Measurements from ENCODE around the gene ACADVL.

Gene ACADVL

DNA sequence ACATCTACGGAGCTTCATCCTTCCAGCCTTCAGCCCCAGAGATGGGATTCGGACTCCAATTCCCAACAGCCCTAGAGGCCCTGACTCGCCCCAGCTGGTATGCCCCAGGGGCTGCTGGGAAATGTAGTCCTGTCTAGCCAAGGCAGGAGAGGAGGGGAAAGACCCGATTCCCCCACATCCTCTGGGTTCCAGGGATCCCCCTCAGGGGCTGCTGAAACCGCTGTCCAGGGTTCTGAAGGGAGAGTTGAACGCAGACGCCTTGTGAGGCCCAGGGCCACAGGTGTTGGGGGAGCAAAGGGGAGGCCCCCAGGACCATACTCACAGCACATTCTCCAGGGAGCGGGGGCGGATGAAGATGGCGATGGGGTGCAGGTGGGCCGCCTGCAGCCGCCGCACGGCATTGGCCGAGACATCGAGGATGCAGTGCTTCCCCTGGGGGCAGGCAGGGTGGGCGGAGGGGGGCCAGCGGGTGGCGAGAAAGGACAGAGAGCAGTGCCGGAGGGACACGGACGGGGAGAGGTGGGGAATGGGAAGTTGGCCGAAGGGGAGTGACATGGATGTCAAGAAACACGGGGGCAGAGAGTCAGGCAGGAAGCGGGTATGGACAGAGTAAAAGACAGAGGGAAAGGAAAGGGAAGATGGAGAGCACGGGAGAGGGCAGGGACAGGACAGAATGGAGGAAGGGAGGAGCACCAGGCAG is 28.0 kb upstream of the ACADVL start:
- DNase-seq: peak; percentile 54

DNA sequence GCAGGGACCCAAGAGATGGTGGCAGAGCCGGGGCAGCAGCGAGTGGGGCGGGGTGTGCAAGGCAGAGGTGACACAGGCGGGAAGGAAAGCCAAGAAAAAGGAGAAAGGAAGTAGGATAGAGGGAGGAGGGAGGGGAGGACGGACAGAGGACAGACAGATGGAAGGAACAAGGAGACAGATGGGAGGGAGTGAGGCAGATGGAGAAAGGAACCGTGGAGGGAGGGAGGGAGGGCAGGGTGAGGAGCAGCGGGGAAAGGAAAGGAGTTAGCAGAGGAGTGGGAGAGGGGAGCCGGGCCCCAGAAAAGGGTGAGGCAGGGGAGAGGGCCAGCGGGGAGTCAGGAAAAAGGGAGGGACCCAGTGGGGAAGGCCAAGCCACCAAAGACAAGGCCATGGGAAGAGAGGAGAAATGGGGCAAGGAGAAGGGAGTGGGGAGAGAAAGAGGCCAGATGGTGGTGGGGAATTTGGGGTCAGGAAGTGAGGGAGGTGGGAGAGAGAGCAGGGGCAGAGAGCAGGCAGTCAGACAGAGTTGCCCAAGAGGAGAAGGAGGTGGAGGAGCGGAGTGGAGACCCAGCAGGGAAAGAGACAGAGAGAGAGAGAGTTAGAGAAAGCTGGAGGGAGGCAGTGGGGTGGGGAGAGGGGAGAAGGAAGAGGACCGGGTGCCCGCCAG is 27.3 kb upstream of the ACADVL start:
- DNase-seq: no peak

DNA sequence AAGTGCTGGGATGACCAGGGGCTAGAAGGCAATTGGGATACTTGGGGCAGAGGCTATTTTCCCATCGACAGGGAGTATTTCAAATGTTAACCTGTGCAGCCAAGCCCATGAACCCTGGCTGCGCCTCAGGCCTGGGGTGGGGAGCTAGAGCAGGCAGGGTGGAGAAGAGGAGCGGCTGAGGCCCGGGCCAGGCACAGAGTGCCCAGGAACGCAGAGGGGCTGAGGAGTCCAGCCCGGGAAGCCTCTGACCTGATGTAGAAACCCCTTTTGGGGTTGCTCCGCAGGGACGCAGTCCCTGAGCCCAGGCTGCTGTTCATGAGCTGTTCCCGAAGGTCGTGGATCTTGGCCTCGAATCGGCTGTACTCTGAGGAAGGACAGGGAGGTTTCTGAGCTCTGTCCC is 23.8 kb upstream of the ACADVL start:
- no peak for DNase-seq

- no peak for DNase-seq
Measured at GRCh38 chr17:7196651-7197401, 22.9 kb upstream of the ACADVL start.

GRCh38 chr17:7203391-7203790 is 16.3 kb upstream of the ACADVL start:
- no peak for DNase-seq

DNA sequence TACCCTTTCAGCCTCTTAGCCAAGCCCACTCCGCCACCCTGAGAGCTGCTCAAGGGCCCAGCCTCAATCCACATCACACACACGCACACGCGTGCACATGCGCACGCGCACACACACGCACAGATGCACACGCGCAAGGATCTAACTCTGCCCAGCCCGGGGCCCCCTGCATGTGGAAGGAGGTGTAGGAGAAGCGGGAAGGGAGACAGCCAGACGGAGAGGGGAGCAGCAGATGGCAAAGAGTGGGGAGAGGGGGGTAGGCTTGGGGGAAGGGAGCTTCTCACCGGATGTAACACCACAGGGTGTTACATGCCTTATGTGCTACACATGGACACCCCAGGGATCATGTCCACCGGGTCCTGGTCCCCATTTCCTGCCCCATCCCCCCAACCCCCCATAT is 15.4 kb upstream of the ACADVL start:
- DNase-seq: no peak

DNA sequence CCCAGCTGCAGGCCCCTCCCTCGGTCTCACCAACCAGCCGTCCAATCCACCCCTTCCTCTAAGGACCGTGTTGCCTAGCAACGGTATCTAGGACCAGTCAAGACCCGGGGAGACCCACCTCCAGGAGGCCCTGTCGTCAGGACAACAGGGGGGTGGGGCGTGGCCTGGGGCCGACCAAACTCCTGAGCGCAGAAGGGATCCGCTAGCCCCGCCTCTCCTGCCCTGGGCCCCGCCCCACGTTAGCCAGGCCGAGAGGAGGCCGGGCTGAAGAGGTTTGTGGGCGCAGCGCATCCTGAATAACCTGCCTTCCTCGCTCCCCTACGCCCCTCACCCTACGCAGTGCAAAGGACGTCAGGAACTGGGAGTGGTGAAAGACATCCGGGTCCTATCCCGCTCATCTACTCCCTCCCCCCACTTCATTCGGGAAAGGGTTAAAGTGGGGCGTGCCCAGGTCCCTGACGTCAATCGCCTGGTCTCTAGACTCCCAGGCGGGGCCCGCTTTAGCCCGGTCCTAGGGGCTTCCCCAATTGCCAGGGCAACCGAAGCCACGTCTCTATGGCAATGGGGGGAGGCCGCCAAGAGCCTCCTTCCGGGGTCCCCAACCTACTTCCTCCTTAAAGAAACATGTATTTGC is 14.8 kb upstream of the ACADVL start:
- DNase-seq: peak; percentile 96

DNA sequence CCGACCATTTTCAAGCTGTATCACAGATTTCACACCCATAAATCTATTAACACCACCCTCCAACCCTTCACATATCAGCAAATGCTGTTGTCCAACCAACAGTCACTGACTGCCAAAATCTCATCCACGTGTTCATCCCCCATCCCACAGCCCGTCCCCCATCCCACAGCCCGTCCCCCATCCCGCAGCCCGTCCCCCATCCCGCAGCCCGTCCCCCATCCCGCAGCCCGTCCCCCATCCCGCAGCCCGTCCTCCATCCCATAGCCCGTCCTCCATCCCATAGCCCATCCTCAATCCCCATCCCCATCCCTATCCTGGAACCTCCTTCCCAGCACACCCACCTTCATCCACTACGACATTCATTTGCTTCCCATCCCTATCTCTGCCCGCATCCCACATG is 14.2 kb upstream of the ACADVL start:
- no peak for DNase-seq

DNA sequence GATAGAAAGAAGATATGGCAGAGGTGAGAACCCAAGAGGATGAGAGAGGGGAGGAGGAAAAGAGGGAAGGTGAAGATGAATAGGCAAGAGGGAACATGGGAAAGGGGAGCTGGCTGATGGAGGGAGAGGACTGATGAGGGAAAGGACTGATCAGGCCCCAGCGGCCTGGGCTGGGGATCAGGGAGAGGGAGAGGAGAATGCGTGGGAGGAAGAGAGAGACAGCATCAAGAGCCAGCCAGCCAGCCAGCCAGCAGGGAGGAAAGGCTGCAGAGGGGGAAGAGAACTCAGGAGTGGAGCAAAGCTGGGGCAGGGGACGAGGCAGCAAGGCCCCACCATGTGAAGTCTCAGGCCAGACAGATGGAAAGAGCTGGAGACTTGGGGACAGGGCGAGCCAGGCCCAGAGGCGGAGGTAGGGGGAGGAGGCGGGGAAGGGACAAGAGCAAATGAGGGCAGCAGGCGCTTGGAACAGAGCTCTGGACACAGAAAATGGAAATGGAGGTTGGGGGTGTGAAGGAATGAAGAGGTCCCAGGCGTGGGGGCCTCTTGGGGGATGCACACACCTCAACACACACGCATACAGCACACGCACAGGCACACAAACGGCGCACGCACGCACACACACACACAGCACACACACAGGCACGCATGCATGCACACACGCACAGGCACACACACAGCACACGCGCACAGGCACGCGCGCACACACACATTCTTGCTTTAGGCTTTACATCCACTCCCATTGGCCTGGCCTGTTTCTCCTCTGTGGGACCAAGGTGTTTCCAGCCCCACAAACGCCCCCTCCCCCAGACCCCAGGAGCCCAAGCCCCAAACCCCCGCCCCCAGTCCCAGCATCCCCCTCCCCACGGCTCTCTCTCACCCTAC is 12.4 kb upstream of the ACADVL start:
- DNase-seq: no peak

DNA sequence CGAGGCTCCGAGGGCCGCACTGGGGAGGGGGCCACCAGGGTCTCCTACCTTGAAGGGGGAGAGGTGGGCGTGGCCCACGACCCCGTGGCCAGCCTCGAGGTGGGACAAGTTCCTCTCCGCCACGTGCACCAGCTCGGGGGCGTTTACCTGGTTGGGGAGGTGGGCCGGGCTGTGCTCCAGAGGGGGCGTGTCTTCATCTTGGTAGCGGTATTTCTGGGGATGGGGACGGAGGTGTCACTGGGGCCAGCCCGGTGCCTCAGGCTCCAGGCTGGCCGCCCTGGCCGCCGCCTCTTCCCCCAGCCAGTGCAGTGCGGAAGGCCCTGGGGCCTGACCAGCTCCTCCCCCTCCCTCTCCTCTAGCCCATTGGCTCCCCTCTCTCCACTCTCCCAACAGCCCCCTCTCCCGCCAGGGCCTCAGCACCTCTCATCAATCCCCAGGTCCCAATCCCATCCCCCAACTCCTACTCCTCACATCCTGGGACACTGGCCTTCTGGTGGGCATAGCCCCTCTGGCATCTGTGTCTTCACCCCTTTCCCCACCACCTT is 11.6 kb upstream of the ACADVL start:
- no peak for DNase-seq

GRCh38 chr17:7208754-7209460 is 10.8 kb upstream of the ACADVL start:
- DNase-seq: no peak

DNA sequence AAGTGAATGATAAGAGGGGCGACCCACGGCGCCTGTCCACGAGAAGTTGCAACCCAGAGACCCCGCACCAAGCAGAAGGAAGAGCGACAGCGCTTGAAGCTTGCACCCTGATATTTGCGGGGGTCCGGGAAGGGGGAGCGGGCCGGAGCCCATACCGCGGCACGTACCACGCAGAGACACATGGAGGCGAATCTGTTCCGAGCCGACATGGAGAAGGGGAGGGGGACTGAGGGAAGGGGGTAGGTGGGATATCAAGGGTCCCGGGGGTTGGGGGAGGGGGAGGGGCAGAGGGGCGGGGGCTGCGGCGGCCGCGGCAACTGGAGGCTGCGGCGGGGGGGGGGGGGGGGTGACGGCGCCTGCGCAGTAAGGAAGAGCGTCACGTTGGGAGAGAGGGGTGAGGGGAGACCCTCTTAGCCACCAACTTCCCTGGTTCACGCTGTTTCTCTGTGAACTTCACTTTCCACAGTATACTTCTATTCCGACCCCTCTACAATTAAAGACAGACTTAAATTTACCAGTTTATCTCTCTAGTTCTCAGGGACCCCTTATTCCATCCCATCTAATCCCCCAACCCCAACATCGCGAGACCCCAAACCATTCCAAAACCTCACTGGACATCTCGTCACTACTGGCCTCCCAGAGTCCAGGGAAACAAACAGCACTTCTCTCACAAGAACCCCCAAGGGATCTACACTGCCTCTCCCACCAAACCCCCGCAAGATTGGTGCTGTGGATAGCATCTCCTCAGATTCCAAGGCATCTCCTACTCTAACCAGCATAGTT is 8.1 kb upstream of the ACADVL start:
- no peak for DNase-seq

DNA sequence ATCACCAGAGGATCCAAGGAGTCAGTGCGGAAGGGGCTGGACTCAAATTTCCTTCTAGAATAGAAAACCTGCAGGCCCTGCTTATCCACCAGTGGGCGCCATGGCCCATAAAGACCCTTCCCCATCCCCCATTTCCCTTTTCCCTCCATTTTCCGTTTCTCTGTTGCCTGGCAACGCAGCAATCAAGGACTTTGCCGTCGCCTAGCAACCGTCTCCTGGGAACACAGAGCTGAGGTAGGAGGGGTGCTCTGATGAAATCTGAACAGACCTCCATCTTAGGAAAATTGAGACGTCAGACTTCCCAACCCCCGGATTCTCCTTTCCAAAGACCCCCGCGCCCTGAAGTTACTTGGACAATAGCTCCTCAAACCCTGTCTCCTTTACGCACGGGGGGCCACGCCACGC is 5.8 kb upstream of the ACADVL start:
- no peak for DNase-seq

DNA sequence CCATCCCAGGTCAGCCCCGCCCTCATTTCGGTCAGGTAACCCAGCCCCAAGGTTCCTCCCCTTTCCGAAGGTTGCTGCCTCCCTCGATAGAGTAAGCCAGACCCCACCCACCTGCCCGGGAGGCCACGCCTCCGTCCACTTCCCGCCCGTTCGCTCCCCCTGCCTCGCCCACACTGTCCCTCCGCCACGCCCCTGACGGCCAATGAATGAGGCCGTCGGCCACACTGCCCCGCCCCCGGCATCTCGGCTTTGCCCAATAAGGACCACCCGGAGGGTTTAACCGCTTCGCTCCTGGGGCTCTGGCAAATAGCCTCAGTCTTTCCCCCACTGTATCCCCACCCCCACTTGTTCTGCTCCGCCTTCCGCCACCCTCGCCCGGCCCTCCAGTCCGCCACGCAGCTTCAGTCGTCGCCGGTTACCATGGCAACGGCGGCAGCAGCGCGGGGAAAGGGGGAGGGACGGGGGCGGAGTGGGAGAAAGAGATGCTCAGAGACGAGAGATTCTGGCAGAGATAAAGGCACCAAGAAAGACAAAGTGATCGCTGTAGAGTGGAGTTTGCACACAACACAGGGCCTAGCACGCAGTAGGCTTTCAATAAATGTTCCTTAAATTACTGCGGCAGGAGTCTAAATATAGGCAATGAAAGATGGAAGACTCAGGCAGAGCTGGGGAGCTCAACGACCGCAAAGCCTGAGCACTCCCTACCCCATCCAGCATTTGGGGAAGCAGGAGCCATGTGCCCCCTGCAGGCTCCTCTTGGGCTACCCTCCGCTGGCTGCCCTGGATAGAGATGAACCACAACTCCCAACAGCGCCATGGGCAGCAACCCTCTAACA is 5.2 kb upstream of the ACADVL start:
- peak; percentile 100 for DNase-seq

- DNase-seq: no peak
Measured at GRCh38 chr17:7215136-7215638, 4.6 kb upstream of the ACADVL start.

DNA sequence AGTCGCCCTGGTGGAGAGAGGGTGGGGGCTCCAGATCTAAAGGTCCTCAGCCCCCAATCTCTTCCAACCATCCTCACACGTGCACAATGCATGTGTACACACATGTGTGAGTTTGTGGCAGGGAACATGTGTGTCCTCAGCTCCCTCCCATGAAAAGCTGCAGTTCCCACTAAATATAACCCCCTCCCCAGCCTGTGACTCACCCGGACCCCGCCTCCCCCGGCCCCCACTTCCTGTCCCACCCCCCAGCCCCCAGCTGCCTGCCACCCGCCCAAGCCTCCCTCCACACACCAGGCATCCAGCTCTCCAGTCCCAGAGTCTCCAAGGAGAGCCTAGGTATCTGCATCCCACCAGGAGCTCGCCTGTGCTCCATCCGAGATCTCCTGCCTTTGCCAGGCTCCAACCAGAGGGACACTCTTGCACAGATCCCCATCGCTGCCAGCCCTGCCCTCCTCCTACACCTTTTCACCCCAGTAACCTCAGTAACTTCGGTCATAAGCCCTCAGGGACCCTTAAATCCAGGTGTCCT is 4.0 kb upstream of the ACADVL start:
- DNase-seq: no peak

- no peak for DNase-seq
Measured at GRCh38 chr17:7216242-7217112, 3.3 kb upstream of the ACADVL start.

All from stimulated activated CD8-positive, alpha-beta memory T cell treated with anti-CD3 and anti-CD28 coated beads, Interleukin-4, amount 100 ng/mL, for 48 hours (primary cell).